GM23248 (cell line): Measurements from ENCODE around the gene ZNF358.

ENCODE experiments used
- EZH2 ChIP-seq: fragments of 200-600 bp; sonication (generic); IDR thresholded peaks from 2 replicates; pipeline ENCODE4 v1.6.1; 2018; ENCODE audit warnings: antibody characterized with exemption, mild to moderate bottlenecking; ENCODE audit not compliant: insufficient read depth, poor library complexity, severe bottlenecking
- EZH2phosphoT487 ChIP-seq: fragments of 200-600 bp; sonication (generic); IDR thresholded peaks from 2 replicates; pipeline ENCODE4 v1.6.1; 2018; ENCODE audit warnings: antibody characterized with exemption, moderate library complexity, mild to moderate bottlenecking, low read depth; ENCODE audit not compliant: insufficient read depth

GRCh38 chr19:7526059-7526929, 10.4 kb downstream of the ZNF358 start:
- no peak for TF ChIP-seq EZH2phosphoT487
- no peak for TF ChIP-seq EZH2
